Measurements from ENCODE around the gene ZNF513. TPM values are rescaled to one million over a fixed set of nuclear protein-coding genes. Genes with fewer than 3 reads are reported as not detected.

The ZNF513 gene
- total RNA-seq, 5 donors from 2014 or later (not counting 1 experiment from before 2014, with no cell fraction given): 20.6 to 27.0 (median 21.9) TPM

DNA sequence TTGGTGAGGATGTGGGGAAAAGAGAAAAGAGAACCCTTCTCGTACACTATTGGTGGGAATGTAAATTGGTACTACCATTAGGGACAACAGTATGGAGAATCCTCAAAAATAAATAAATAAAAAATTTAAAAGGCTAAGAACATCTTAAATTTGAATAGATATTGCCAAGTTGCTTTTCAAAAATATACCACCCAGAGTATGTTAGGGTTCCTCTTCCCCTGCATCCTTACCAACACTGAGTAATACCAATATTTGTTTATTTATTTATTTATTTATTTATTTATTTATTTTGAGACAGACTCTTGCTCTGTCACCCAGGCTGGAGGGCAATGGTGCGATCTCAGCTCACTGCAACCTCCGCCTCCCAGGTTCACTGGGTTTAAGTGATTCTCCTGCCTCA is 42.4 kb upstream of the ZNF513 start:
- Histone ChIP-seq H3K9me3 (no peaks in the 10 kb centered on the region), H3K27me3 (replicated peaks in 1 of 2; ENCODE audit: control insufficient read depth in 2 of 2, extremely low read depth in 1 of 2, insufficient read depth in 2 of 2, low read length in 1 of 2) (no peaks in the 10 kb centered on the region), H3K4me3 (ENCODE audit: control insufficient read depth in 1 of 2, extremely low read depth in 1 of 2, low read length in 1 of 2) (no peak overlapping the region), H3K27ac (ENCODE audit: low read length) (no peak overlapping the region), H3K36me3 (ENCODE audit: control insufficient read depth in 2 of 2, extremely low read depth in 1 of 2, insufficient read depth in 1 of 2, low read length in 1 of 2) (no peaks in the 10 kb centered on the region), H3K4me1 (ENCODE audit: control insufficient read depth in 1 of 2, extremely low read depth in 1 of 2, insufficient read depth in 2 of 2, low read length in 2 of 2) (peaks cover 4% of the 10 kb centered on the region in 2 experiments)
- Mint-ChIP-seq H3K27ac (no peak overlapping the region), H3K27me3 (no peaks in the 10 kb centered on the region), H3K36me3 (no peaks in the 10 kb centered on the region), H3K4me3 (no peak overlapping the region), H3K4me1 (peaks cover 5% of the 10 kb centered on the region in 3 donors), H3K9me3 (no peaks in the 10 kb centered on the region)
- POLR2A ChIA-PET: no interaction called here
- CTCF ChIA-PET: no interaction called here
- ATAC-seq (replicated peaks in 1 of 4) (no peak), DNase-seq (no peak)
- no CpG with 5 or more reads among the region's 3 CpGs for WGBS (ENCODE audit: insufficient coverage)

DNA sequence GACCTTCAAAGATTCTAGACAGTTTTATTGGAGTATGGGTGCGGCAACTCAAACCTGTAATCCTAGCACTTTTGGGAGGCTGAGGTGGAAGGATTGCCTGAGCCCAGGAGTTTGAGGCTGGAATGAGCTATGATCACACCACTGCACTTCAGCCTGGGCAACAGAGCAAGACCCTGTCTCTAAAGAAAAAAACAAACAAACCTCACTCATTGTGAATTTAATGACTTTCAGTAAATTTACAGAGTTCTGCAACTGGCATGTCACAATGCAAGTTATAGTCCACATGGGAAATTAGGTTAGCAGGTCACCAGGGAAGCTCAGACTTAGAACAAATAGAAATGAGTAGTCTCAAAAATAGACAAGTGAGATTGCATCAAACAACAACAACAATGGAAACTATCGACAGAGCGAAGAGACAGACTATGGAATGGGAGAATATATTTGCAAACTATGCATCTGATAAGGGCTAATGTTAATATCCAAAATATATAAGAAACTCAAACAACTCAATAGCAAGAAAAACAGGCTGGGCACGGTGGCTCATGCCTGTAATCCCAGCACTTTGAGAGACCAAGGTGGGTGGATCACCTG is 41.2 kb upstream of the ZNF513 start:
- Histone ChIP-seq H3K9me3 (no peaks in the 10 kb centered on the region), H3K4me1 (ENCODE audit: control insufficient read depth in 1 of 2, extremely low read depth in 1 of 2, insufficient read depth in 2 of 2, low read length in 2 of 2) (no peaks in the 10 kb centered on the region), H3K4me3 (ENCODE audit: control insufficient read depth in 1 of 2, extremely low read depth in 1 of 2, low read length in 1 of 2) (no peak overlapping the region), H3K36me3 (ENCODE audit: control insufficient read depth in 2 of 2, extremely low read depth in 1 of 2, insufficient read depth in 1 of 2, low read length in 1 of 2) (no peaks in the 10 kb centered on the region), H3K27ac (ENCODE audit: low read length) (no peak overlapping the region), H3K27me3 (replicated peaks in 1 of 2; ENCODE audit: control insufficient read depth in 2 of 2, extremely low read depth in 1 of 2, insufficient read depth in 2 of 2, low read length in 1 of 2) (no peaks in the 10 kb centered on the region)
- Mint-ChIP-seq H3K4me1 (no peaks in the 10 kb centered on the region), H3K27me3 (no peaks in the 10 kb centered on the region), H3K9me3 (no peaks in the 10 kb centered on the region), H3K4me3 (no peak overlapping the region), H3K27ac (no peak overlapping the region), H3K36me3 (no peaks in the 10 kb centered on the region)
- ChIA-PET CTCF (no interaction called here), POLR2A (interaction anchor here (0.6 to 0.9 kb wide), 2 partner anchors 10 to 150 kb away, joined by 3 to 4 read pairs; no protein-coding TSS in a partner anchor)
- WGBS (ENCODE audit: insufficient coverage): 83% methylated on average over 1 of the region's 4 CpGs
- DNase-seq (no peak), ATAC-seq (replicated peaks in 1 of 4) (no peak)

DNA sequence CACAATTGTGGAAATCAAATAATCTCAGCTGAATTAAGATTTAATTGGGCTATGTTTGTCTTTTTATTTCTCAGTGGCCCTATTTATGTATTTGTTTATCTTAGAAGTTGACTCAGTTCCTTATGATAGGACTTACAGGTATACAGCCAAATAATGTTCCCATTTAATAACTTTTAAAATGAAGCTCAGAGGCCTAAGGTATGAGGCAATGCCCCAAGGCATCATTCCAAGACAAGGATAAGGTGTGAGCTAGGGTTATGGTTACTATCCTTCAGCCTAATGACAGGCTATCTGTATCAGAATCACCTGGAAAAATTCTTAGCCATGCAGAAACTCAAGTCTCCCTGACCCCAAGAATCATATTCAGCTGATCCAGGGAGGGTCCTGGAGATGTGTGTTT is 40.5 kb upstream of the ZNF513 start:
- Histone ChIP-seq H3K27me3 (replicated peaks in 1 of 2; ENCODE audit: control insufficient read depth in 2 of 2, extremely low read depth in 1 of 2, insufficient read depth in 2 of 2, low read length in 1 of 2) (no peaks in the 10 kb centered on the region), H3K9me3 (no peaks in the 10 kb centered on the region), H3K4me3 (ENCODE audit: control insufficient read depth in 1 of 2, extremely low read depth in 1 of 2, low read length in 1 of 2) (no peak overlapping the region), H3K27ac (ENCODE audit: low read length) (no peak overlapping the region), H3K36me3 (ENCODE audit: control insufficient read depth in 2 of 2, extremely low read depth in 1 of 2, insufficient read depth in 1 of 2, low read length in 1 of 2) (no peaks in the 10 kb centered on the region), H3K4me1 (ENCODE audit: control insufficient read depth in 1 of 2, extremely low read depth in 1 of 2, insufficient read depth in 2 of 2, low read length in 2 of 2) (no peaks in the 10 kb centered on the region)
- DNase-seq (no peak), ATAC-seq (replicated peaks in 1 of 4) (no peak)
- POLR2A ChIA-PET: interaction anchor here (0.6 to 0.9 kb wide), 2 partner anchors 10 to 149 kb away, joined by 3 to 4 read pairs; no protein-coding TSS in a partner anchor
- no peaks in the 10 kb centered on the region for H3K4me1 Mint-ChIP-seq
- no peak overlapping the region for H3K4me3 Mint-ChIP-seq
- H3K27me3 Mint-ChIP-seq: no peaks in the 10 kb centered on the region
- no peak overlapping the region for H3K27ac Mint-ChIP-seq
- H3K9me3 Mint-ChIP-seq: no peaks in the 10 kb centered on the region
- no peaks in the 10 kb centered on the region for H3K36me3 Mint-ChIP-seq
- CTCF ChIA-PET: no interaction called here

DNA sequence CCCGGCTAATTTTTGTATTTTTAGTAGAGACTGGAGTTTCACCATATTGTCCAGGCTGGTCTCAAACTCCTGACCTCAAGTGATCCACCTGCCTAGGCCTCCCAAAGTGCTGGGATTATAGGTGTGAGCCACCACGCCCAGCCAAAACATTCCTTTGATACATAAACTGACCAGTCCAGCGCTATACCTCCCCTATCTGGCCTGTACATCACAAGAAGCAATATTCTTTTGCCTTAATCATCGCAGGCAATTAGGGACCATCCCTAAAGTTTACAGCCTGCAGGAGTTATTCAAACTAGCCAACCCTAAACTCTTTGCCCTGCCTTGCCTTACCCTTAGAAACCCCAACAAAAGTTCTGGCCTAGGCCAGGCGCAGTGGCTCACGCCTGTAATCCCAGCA is 35.6 kb upstream of the ZNF513 start:
- ATAC-seq (replicated peaks in 1 of 4) (no peak), DNase-seq (no peak)
- ChIA-PET CTCF (no interaction called here), POLR2A (no interaction called here)
- peaks cover 0 to 3% (median 0%) of the 10 kb centered on the region in 3 donors for H3K9me3 Mint-ChIP-seq
- Histone ChIP-seq H3K4me3 (ENCODE audit: control insufficient read depth in 1 of 2, extremely low read depth in 1 of 2, low read length in 1 of 2) (no peak overlapping the region), H3K27ac (ENCODE audit: low read length) (no peak overlapping the region), H3K4me1 (ENCODE audit: control insufficient read depth in 1 of 2, extremely low read depth in 1 of 2, insufficient read depth in 2 of 2, low read length in 2 of 2) (no peaks in the 10 kb centered on the region), H3K36me3 (ENCODE audit: control insufficient read depth in 2 of 2, extremely low read depth in 1 of 2, insufficient read depth in 1 of 2, low read length in 1 of 2) (no peaks in the 10 kb centered on the region), H3K27me3 (replicated peaks in 1 of 2; ENCODE audit: control insufficient read depth in 2 of 2, extremely low read depth in 1 of 2, insufficient read depth in 2 of 2, low read length in 1 of 2) (no peaks in the 10 kb centered on the region), H3K9me3 (no peaks in the 10 kb centered on the region)
- H3K27me3 Mint-ChIP-seq: no peaks in the 10 kb centered on the region
- H3K4me1 Mint-ChIP-seq: peaks cover 0 to 2% (median 0%) of the 10 kb centered on the region in 3 donors
- no peaks in the 10 kb centered on the region for H3K36me3 Mint-ChIP-seq
- WGBS (ENCODE audit: insufficient coverage): 82% methylated on average over 3 of the region's 6 CpGs
- H3K27ac Mint-ChIP-seq: no peak overlapping the region
- no peak overlapping the region for H3K4me3 Mint-ChIP-seq

DNA sequence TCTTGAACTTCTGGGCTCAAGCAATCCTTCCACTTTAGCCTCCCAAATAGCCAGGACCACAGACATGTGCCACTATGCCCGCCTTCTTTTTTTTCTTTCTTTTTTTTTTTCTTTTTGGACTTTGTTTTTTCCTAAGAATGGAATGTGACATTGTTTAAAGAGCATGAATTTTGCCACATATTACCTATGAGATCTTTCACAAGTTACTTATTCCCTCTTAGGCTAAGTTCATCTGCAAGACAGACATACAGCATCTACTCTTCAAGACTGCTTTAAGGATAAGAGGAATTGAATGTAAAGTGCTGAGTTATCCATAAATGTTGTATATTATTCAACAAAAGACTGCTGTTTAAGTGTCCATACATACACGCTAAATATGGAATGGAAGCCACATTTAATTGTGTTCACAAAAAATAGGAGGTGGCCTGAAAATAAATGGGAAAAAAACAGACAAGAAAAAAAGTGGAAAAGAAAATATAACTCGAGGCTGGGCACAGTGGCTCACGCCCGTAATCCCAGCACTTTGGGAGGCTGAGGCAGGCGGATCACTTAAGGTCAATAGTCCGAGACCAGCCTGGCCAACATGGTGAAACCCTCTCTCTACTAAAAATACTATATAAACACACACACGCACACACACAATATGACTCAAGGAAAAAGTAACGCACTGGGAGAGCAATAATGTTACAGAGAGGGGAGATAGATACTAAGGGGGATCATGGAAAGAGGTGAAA is 32.1 kb upstream of the ZNF513 start:
- DNase-seq: no peak
- ATAC-seq (replicated peaks in 1 of 4): no peak
- Mint-ChIP-seq H3K9me3 (peaks cover 0 to 3% (median 0%) of the 10 kb centered on the region in 3 donors), H3K36me3 (no peaks in the 10 kb centered on the region), H3K4me1 (peaks cover 18 to 19% (median 19%) of the 10 kb centered on the region in 3 donors), H3K27me3 (no peaks in the 10 kb centered on the region), H3K27ac (no peak overlapping the region), H3K4me3 (no peak overlapping the region)
- Histone ChIP-seq H3K9me3 (no peaks in the 10 kb centered on the region), H3K36me3 (ENCODE audit: control insufficient read depth in 2 of 2, extremely low read depth in 1 of 2, insufficient read depth in 1 of 2, low read length in 1 of 2) (no peaks in the 10 kb centered on the region), H3K27ac (ENCODE audit: low read length) (no peak overlapping the region), H3K4me1 (ENCODE audit: control insufficient read depth in 1 of 2, extremely low read depth in 1 of 2, insufficient read depth in 2 of 2, low read length in 2 of 2) (peaks cover 15 to 21% of the 10 kb centered on the region in 2 experiments), H3K27me3 (replicated peaks in 1 of 2; ENCODE audit: control insufficient read depth in 2 of 2, extremely low read depth in 1 of 2, insufficient read depth in 2 of 2, low read length in 1 of 2) (no peaks in the 10 kb centered on the region), H3K4me3 (ENCODE audit: control insufficient read depth in 1 of 2, extremely low read depth in 1 of 2, low read length in 1 of 2) (no peak overlapping the region)
- WGBS (ENCODE audit: insufficient coverage): no CpG with 5 or more reads among the region's 9 CpGs
- CTCF ChIA-PET: interaction anchor here in 1 of 2 donors (0.6 kb wide), 1 partner anchor 20 kb away, joined by 5 read pairs; no protein-coding TSS in a partner anchor
- POLR2A ChIA-PET: no interaction called here

DNA sequence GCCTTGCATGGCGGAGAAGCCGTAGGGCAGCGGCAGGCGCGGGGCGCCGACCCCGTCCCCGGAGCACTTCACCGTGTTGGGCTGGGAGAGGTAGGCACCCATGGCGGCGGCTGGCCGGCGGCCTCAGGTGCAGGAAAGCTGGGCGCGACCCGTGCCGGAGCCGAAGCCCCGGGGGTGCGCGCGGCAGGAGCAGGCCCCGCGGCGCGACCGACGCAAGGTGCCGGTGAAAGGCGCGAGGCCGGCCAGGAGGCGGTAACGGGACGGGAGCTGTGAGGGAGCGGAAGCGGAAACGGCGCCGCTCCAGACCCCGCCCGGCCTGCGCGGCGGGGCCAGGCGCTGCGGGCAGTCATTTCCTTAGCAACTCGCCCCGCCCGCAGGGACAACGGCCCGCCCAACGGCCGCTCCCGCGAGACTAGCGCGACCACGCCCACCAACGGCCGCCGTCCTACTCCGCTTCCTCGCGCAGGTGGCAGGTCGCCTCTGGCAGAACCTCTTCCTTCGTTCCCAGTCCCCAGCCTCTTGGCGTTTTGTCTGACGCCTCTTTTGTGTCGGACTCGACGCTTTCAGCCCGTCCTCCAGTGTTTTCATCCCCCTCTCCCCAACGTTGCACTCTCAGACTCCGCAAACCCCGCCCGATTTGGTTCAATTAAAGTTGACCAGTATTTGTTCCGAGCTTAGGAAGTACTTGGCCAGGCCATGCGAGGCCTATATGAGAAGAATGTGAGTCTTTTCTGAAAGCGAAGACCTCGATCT is 29.0 kb upstream of the ZNF513 start, which contains the start of gene PPM1G:
TSS of gene PPM1G (minus strand) at position 271 of the 753 bp plus-strand sequence. CDS start at position 102, 169 bp downstream.
- peaks cover 37 to 39% (median 38%) of the 10 kb centered on the region in 3 donors for H3K4me1 Mint-ChIP-seq
- peaks cover 6% of the 10 kb centered on the region for H3K36me3 Mint-ChIP-seq
- peaks cover 0 to 3% (median 0%) of the 10 kb centered on the region in 3 donors for H3K9me3 Mint-ChIP-seq
- no peaks in the 10 kb centered on the region for H3K36me3 ChIP-seq (ENCODE audit: control insufficient read depth in 2 of 2, extremely low read depth in 1 of 2, insufficient read depth in 1 of 2, low read length in 1 of 2)
- ChIA-PET CTCF (interaction anchor here in 1 of 2 donors (0.8 to 1.5 kb wide), 6 partner anchors 18 to 53 kb away, joined by 3 to 6 read pairs (median 4); partner anchors contain the start of genes GTF3C2 and ZNF513), POLR2A (interaction anchor here (0.6 to 1.1 kb wide), 6 partner anchors 9 to 29 kb away, joined by 3 to 9 read pairs (median 3); partner anchors contain the start of gene NRBP1 (in 1 of the 2))
- peak within 1 kb of the TSS; percentile 90 to 99 for H3K4me3 ChIP-seq (ENCODE audit: control insufficient read depth in 1 of 2, extremely low read depth in 1 of 2, low read length in 1 of 2)
- H3K27me3 Mint-ChIP-seq: no peaks in the 10 kb centered on the region
- ATAC-seq (replicated peaks in 1 of 4) (peak; percentile 98 to 99 (median 98)), DNase-seq (peak; percentile 89 to 98 (median 94))
- under 1% methylated on average over 77 of the region's 82 CpGs for WGBS (ENCODE audit: insufficient coverage)
- H3K4me1 ChIP-seq (ENCODE audit: control insufficient read depth in 1 of 2, extremely low read depth in 1 of 2, insufficient read depth in 2 of 2, low read length in 2 of 2): peaks cover 21 to 30% of the 10 kb centered on the region in 2 experiments
- H3K27me3 ChIP-seq (replicated peaks in 1 of 2; ENCODE audit: control insufficient read depth in 2 of 2, extremely low read depth in 1 of 2, insufficient read depth in 2 of 2, low read length in 1 of 2): no peaks in the 10 kb centered on the region
- peak within 1 kb of the TSS; percentile 76 for H3K27ac ChIP-seq (ENCODE audit: low read length)
- no peaks in the 10 kb centered on the region for H3K9me3 ChIP-seq
- peak within 1 kb of the TSS; percentile 90 to 97 for H3K27ac Mint-ChIP-seq
- peak within 1 kb of the TSS; percentile 84 to 89 (median 85) for H3K4me3 Mint-ChIP-seq
